Parathyroid adenoma (tissue), 2 donors: ENCODE measurements around the gene NSUN7.

ENCODE experiments used
- H2AFZ ChIP-seq: fragments of 300-600 bp; sonication (generic); one replicate; pipeline ENCODE4 v1.7.0; 2017; ENCODE audit warnings: antibody characterized with exemption, mild to moderate bottlenecking
- H3K27ac ChIP-seq: fragments of 300-600 bp; sonication (generic); one replicate; pipeline ENCODE4 v1.7.0; 2017
- H3K27me3 ChIP-seq: fragments of 300-600 bp; sonication (generic); one replicate; pipeline ENCODE4 v1.7.0; 2017; ENCODE audit warnings: low read length; ENCODE audit not compliant: control insufficient read depth, insufficient read depth
- H3K36me3 ChIP-seq: fragments of 300-600 bp; sonication (generic); one replicate; pipeline ENCODE4 v1.7.0; 2017; ENCODE audit warnings: low read length; ENCODE audit not compliant: control insufficient read depth, insufficient read depth
- H3K4me1 ChIP-seq: fragments of 300-600 bp; sonication (generic); one replicate; pipeline ENCODE4 v1.7.0; 2017; ENCODE audit warnings: control low read depth
- H3K4me2 ChIP-seq: fragments of 300-600 bp; sonication (generic); one replicate; pipeline ENCODE4 v1.7.0; 2017; ENCODE audit warnings: low read length
- H3K4me3 ChIP-seq: fragments of 300-600 bp; sonication (generic); one replicate; pipeline ENCODE4 v1.7.0; 2017; ENCODE audit warnings: low read depth, low read length
- H3K79me2 ChIP-seq: fragments of 300-600 bp; sonication (generic); one replicate; pipeline ENCODE4 v1.7.0; 2017; ENCODE audit warnings: control low read depth
- H3K9ac ChIP-seq: fragments of 300-600 bp; sonication (generic); one replicate; pipeline ENCODE4 v1.7.0; 2017; ENCODE audit warnings: mild to moderate bottlenecking
- H3K9me3 ChIP-seq: fragments of 300-600 bp; sonication (generic); one replicate; pipeline ENCODE4 v1.7.0; 2017; ENCODE audit warnings: low read length; ENCODE audit not compliant: control insufficient read depth
- TF ChIP-seq, protein P1 (sequence below): fragments of 300-600 bp; sonication (generic); IDR thresholded peaks from one replicate; pipeline ENCODE4 v1.7.0; 2017; ENCODE audit warnings: antibody characterized with exemption, mild to moderate bottlenecking
- donor health status: primary hyperparathyroidism.

Gene NSUN7

GRCh38 chr4:40749717-40750460 is at the start of gene NSUN7:
Gene NSUN7, plus strand, starts transcription at chr4:40749955. Its CDS starts 739 bp downstream, at chr4:40750694.
- peak within 1 kb of the TSS; percentile 85 for H2AFZ ChIP-seq
- H3K4me3 ChIP-seq, result peak within 1 kb of the TSS; percentile 26
- H3K9me3 ChIP-seq, result no peaks in the 10 kb centered on the region
- H3K79me2 ChIP-seq, result no peaks in the 10 kb centered on the region
- TF ChIP-seq, protein P1, sequence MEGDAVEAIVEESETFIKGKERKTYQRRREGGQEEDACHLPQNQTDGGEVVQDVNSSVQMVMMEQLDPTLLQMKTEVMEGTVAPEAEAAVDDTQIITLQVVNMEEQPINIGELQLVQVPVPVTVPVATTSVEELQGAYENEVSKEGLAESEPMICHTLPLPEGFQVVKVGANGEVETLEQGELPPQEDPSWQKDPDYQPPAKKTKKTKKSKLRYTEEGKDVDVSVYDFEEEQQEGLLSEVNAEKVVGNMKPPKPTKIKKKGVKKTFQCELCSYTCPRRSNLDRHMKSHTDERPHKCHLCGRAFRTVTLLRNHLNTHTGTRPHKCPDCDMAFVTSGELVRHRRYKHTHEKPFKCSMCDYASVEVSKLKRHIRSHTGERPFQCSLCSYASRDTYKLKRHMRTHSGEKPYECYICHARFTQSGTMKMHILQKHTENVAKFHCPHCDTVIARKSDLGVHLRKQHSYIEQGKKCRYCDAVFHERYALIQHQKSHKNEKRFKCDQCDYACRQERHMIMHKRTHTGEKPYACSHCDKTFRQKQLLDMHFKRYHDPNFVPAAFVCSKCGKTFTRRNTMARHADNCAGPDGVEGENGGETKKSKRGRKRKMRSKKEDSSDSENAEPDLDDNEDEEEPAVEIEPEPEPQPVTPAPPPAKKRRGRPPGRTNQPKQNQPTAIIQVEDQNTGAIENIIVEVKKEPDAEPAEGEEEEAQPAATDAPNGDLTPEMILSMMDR, result no peak
- H3K27me3 ChIP-seq, result no peaks in the 10 kb centered on the region
- peak within 1 kb of the TSS; percentile 52 for H3K4me2 ChIP-seq
- H3K9ac ChIP-seq, result no peak within 1 kb of the TSS
- H3K4me1 ChIP-seq, result no peaks in the 10 kb centered on the region
- H3K36me3 ChIP-seq, result no peaks in the 10 kb centered on the region
- H3K27ac ChIP-seq, result no peak within 1 kb of the TSS

DNA sequence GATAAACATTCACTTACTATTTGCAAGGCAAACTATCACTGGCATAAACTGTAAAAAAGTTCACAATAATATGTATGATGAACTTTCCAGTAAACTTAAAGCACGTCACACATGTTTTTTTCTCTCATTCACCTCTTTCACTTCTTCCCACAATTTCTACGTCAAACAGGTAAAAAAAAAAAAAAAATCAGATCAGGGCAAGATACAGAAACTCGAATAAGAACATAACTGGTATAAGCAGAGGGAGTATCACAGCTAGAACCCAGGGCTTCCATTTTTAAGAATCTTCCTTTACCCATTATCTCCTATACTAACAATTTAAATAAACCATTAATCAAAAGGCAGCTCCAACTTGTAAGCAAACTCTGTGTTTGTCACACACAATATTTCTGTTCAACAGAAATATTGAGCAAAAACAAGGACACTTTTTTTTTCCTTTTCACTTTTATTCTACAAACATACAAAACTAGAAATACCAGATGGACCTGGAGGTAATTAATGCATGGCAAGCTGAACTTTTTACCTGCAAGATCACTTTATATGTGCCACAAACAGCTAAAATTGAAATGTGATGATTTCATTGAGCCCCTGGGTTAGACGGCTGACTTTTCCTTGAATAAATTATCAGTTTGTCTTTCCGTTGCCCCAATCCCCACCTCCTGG is 47.5 kb upstream of the NSUN7 start:
- Histone ChIP-seq H3K4me2 (peak overlapping the region; percentile 31), H3K27me3 (no peaks in the 10 kb centered on the region), H3K9me3 (no peaks in the 10 kb centered on the region), H2AFZ (no peak overlapping the region), H3K36me3 (no peaks in the 10 kb centered on the region), H3K27ac (peak overlapping the region; percentile 72), H3K79me2 (no peaks in the 10 kb centered on the region), H3K9ac (no peak overlapping the region), H3K4me3 (no peak overlapping the region), H3K4me1 (peaks cover 2% of the 10 kb centered on the region)
- TF ChIP-seq, protein P1, result no peak

DNA sequence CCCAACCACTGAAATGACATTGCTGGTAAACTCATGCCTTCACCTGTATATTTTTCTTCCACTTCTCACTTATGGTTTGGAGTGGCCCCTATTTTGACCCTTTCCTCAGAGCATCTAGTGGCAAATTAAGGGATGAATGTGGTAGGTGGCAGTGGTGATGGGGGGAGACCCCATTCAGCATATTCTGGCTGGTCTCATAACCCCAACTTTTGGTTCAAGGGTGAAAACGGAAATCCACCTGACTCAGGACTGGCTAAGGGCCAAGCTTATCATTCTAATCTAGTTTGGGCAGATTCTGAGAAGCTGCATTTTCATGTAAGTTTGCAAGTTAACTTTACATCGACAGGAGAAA is 47.0 kb upstream of the NSUN7 start:
- Histone ChIP-seq H3K4me1 (peaks cover 2% of the 10 kb centered on the region), H2AFZ (peak overlapping the region; percentile 56), H3K27ac (peak overlapping the region; percentile 72), H3K27me3 (no peaks in the 10 kb centered on the region), H3K36me3 (no peaks in the 10 kb centered on the region), H3K79me2 (no peaks in the 10 kb centered on the region), H3K4me3 (no peak overlapping the region), H3K4me2 (peak overlapping the region; percentile 31), H3K9ac (no peak overlapping the region), H3K9me3 (no peaks in the 10 kb centered on the region)
- TF ChIP-seq, protein P1, result no peak

- Histone ChIP-seq H3K9me3 (no peaks in the 10 kb centered on the region), H3K9ac (no peak overlapping the region), H3K36me3 (no peaks in the 10 kb centered on the region), H3K4me1 (peaks cover 2% of the 10 kb centered on the region), H2AFZ (no peak overlapping the region), H3K4me3 (no peak overlapping the region), H3K27ac (no peak overlapping the region), H3K27me3 (no peaks in the 10 kb centered on the region), H3K79me2 (no peaks in the 10 kb centered on the region), H3K4me2 (no peak overlapping the region)
- TF ChIP-seq, protein P1, result no peak
These were observed 45.7 kb upstream of the NSUN7 start for GRCh38 chr4:40704073-40704472.
